GM19193 (cell line): ENCODE results near the gene MAGEA9.

Source experiments
- POLR2A ChIP-seq: IDR thresholded peaks from 4 replicates; pipeline ENCODE4 v1.6.1; 2011; ENCODE audit not compliant: insufficient read depth, insufficient read length; ENCODE audit errors: extremely low read depth

MAGEA9 gene

GRCh38 chrX:149819371-149819770, 37.6 kb downstream of the MAGEA9 start:
- no peak for TF ChIP-seq POLR2A

GRCh38 chrX:149825424-149825823, 43.7 kb downstream of the MAGEA9 start:
- TF ChIP-seq POLR2A = no peak

- no peak for TF ChIP-seq POLR2A
Observed at GRCh38 chrX:149827254-149827653, 45.5 kb downstream of the MAGEA9 start.

- TF ChIP-seq POLR2A = no peak
Observed at GRCh38 chrX:149829751-149830191, 48.0 kb downstream of the MAGEA9 start.

- TF ChIP-seq POLR2A = no peak
Observed at GRCh38 chrX:149830192-149830873, 48.6 kb downstream of the MAGEA9 start.

- no peak for TF ChIP-seq POLR2A
Observed at GRCh38 chrX:149831473-149831872, 49.7 kb downstream of the MAGEA9 start.

- TF ChIP-seq POLR2A = no peak
Observed at GRCh38 chrX:149837167-149837566, 55.4 kb downstream of the MAGEA9 start.
